A549 (cell line): ENCODE measurements around the gene CIDEA. TPM values are rescaled to one million over a fixed set of nuclear protein-coding genes. Genes with fewer than 3 reads are reported as not detected.
A peak's percentile ranks its signal among the peaks of the same experiment; 100 is the strongest.

Source experiments
- ATAC-seq, 2 experiments: fragments of 200-7000 bp in 1 of 2; fragments of >200 bp in 1 of 2; cut with Nextera tagmentation in 1 of 2; cut with Tn5 transposase in 1 of 2; 3 replicates each; pipeline versions ENCODE4 v1.8.0 to v1.9.1; 2018 to 2020; ENCODE audit warnings: mild to moderate bottlenecking in 1 of 2, moderate library complexity in 1 of 2
- CTCF ChIA-PET: fragments of 300-600 bp; sonication (Branson Sonifier 250); formaldehyde crosslinking; extraction: SDS; loops from one replicate; lab custom pipeline; 2021; ENCODE audit warnings: antibody characterized with exemption, inconsistent platforms; lab: Yijun Ruan, JAX
- POLR2A ChIA-PET: fragments of 350-600 bp; formaldehyde crosslinking; extraction: SDS; loops from one replicate; lab custom pipeline; 2021; ENCODE audit warnings: antibody characterized with exemption, inconsistent platforms; lab: Yijun Ruan, JAX
- DNase-seq, 2 experiments: peaks; one replicate each; pipeline versions ENCODE4 v3.0.0 to v3.0.0-alpha.2; 2011 to 2016; ENCODE audit warnings: low read depth in 1 of 2, low spot score in 1 of 2
- FAIRE-seq: peaks from 2 replicates; lab custom pipeline; 2011; peaks lifted over from hg19 to GRCh38; lab: Jason Lieb, UNC
- H3K27ac ChIP-seq, 2 experiments: fragments of >200 bp; sonication (Bioruptor Twin); formaldehyde crosslinking; 3 replicates each; pipeline ENCODE4 v1.5.1; 2016 to 2017
- H3K4me1 ChIP-seq: fragments of >200 bp; sonication (Bioruptor Twin); formaldehyde crosslinking; 3 replicates; pipeline ENCODE4 v1.6.1; 2016
- H3K4me2 ChIP-seq: fragments of >200 bp; sonication (Bioruptor Twin); formaldehyde crosslinking; 3 replicates; pipeline ENCODE4 v1.6.1; 2016
- H3K4me3 ChIP-seq: fragments of >200 bp; sonication (Bioruptor Twin); formaldehyde crosslinking; 3 replicates; pipeline ENCODE4 v1.5.1; 2016
- H3K9me3 ChIP-seq: fragments of >200 bp; sonication (Bioruptor Twin); formaldehyde crosslinking; 3 replicates; pipeline ENCODE4 v1.6.1; 2016
- ATOH8 ChIP-seq: fragments of 250-450 bp; sonication (Bioruptor Pico); IDR thresholded peaks from 2 replicates; pipeline ENCODE4 v1.5.0; 2020; ENCODE audit warnings: low read depth, mild to moderate bottlenecking, moderate library complexity
- BCL3 ChIP-seq: fragments of >200 bp; sonication (Bioruptor Twin); formaldehyde crosslinking; IDR thresholded peaks from 3 replicates; pipeline ENCODE4 v1.6.1; 2016
- CHD4 ChIP-seq: fragments of 200-600 bp; sonication (generic); IDR thresholded peaks from 2 replicates; pipeline ENCODE4 v1.6.1; 2016; ENCODE audit warnings: antibody characterized with exemption, mild to moderate bottlenecking, borderline replicate concordance
- EHF ChIP-seq: fragments of 250-450 bp; sonication (Bioruptor Pico); IDR thresholded peaks from 2 replicates; pipeline ENCODE4 v1.5.0; 2020; ENCODE audit warnings: mild to moderate bottlenecking
- FOSL2 ChIP-seq, 2 experiments: fragments of 450-650 bp in 1 of 2; fragments of >200 bp in 1 of 2; sonication (Bioruptor Twin) in 1 of 2; formaldehyde crosslinking; IDR thresholded peaks; 2 replicates each; pipeline versions ENCODE4 v1.5.0 to v1.6.1; 2016 to 2020; ENCODE audit warnings: mild to moderate bottlenecking in 1 of 2, moderate library complexity in 1 of 2
- HMGXB4 ChIP-seq: fragments of 250-450 bp; sonication (Bioruptor Pico); IDR thresholded peaks from 2 replicates; pipeline ENCODE4 v1.5.0; 2021; ENCODE audit warnings: mild to moderate bottlenecking, moderate library complexity, borderline replicate concordance
- HOXB5 ChIP-seq: fragments of 250-450 bp; sonication (Bioruptor Pico); IDR thresholded peaks from 2 replicates; pipeline ENCODE4 v1.5.0; 2020; ENCODE audit warnings: mild to moderate bottlenecking, moderate library complexity
- NFE2L2 ChIP-seq: fragments of 150-350 bp; conservative IDR thresholded peaks from 2 replicates; pipeline ENCODE4 v1.6.1; 2014; ENCODE audit warnings: low read length
- NR3C1 ChIP-seq: fragments of >200 bp; sonication (Bioruptor Twin); formaldehyde crosslinking; IDR thresholded peaks from 3 replicates; pipeline ENCODE4 v1.6.1; 2017
- PHF8 ChIP-seq: fragments of 200-600 bp; sonication (generic); IDR thresholded peaks from 2 replicates; pipeline ENCODE4 v1.6.1; 2016; ENCODE audit warnings: low read depth, mild to moderate bottlenecking, antibody characterized with exemption, moderate library complexity, borderline replicate concordance
- POLR2A ChIP-seq: IDR thresholded peaks from 2 replicates; pipeline ENCODE4 v1.6.1; 2012; ENCODE audit warnings: mild to moderate bottlenecking, low read length
- RARB ChIP-seq: fragments of 250-450 bp; sonication (Bioruptor Pico); IDR thresholded peaks from 2 replicates; pipeline ENCODE4 v1.8.0; 2021; ENCODE audit warnings: mild to moderate bottlenecking, moderate library complexity
- REST ChIP-seq: fragments of 200-600 bp; sonication (generic); IDR thresholded peaks from 2 replicates; pipeline ENCODE4 v1.6.1; 2016; ENCODE audit warnings: antibody characterized with exemption, mild to moderate bottlenecking, moderate library complexity
- SMC3 ChIP-seq: fragments of >200 bp; sonication (Bioruptor Twin); formaldehyde crosslinking; IDR thresholded peaks from 3 replicates; pipeline ENCODE4 v1.6.1; 2018; ENCODE audit warnings: inconsistent platforms
- TP53 ChIP-seq: fragments of 250-450 bp; sonication (Bioruptor Pico); IDR thresholded peaks from 2 replicates; pipeline ENCODE4 v1.5.0; 2021; ENCODE audit warnings: mild to moderate bottlenecking, moderate library complexity
- ZC3H11A ChIP-seq: fragments of 450-650 bp; IDR thresholded peaks from 2 replicates; pipeline ENCODE4 v1.6.1; 2014; ENCODE audit warnings: antibody characterized with exemption, mild to moderate bottlenecking
- WGBS: methylation state at CpG from one replicate; pipeline ENCODE4 v1.1.6; 2017; ENCODE audit errors: missing lambda C conversion rate; 5-methylcytosine and 5-hydroxymethylcytosine counted together
- polyA plus RNA-seq, 4 experiments: library from polyadenylated mRNA; depleted of rRNA in 3 of 4; stranded (reverse); fragments of >200 nt; fragmentation: RNase III in 1 of 4; extraction: RNeasy Plus Mini Kit Qiagen cat#74134 plus additional on column Dnase treatment in 1 of 4; gene quantifications; 2 replicates in 3 of 4; 3 replicates in 1 of 4; pipeline ENCODE4 v1.2.3, GENCODE V29; 2011 to 2017

Gene CIDEA
- polyA plus RNA-seq, 2 of the 4 experiments (the other 2 are of a cell fraction), result not detected

GRCh38 chr18:12288403-12288755, 34.2 kb downstream of the CIDEA start:
- ChIA-PET CTCF (interaction anchor here (0.8 to 4.1 kb wide), 4 partner anchors 12 to 21 kb away, joined by 3 to 45 read pairs (median 4); no protein-coding TSS in a partner anchor), POLR2A (interaction anchor here (1.5 to 1.8 kb wide), 2 partner anchors 17 to 20 kb away, joined by 8 read pairs; no protein-coding TSS in a partner anchor)
- Histone ChIP-seq H3K4me3 (peak overlapping the region; percentile 57), H3K4me1 (peaks cover 7% of the 10 kb centered on the region; the same call in 2 of the 3 replicates), H3K9me3 (no peaks in the 10 kb centered on the region), H3K4me2 (peak overlapping the region; percentile 97), H3K27ac (peak overlapping the region; percentile 66 to 87; a peak in 4 of 6 replicates)
- no peak for FAIRE-seq
- peak in 1 of 2 experiments; percentile 33; a peak in 2 of 6 replicates for ATAC-seq
- DNase-seq, result no peak
- TF ChIP-seq RARB (CRISPR knock-in tag), result no peak
- no peak for TF ChIP-seq EHF (CRISPR knock-in tag)
- no peak for TF ChIP-seq NFE2L2
- no peak for TF ChIP-seq PHF8
- TF ChIP-seq POLR2A, result no peak
- no peak for TF ChIP-seq HMGXB4 (CRISPR knock-in tag)
- no peak for TF ChIP-seq FOSL2 (IDR thresholded peaks at IDR 0.05)
- TF ChIP-seq FOSL2 (CRISPR knock-in tag; IDR thresholded peaks at IDR 0.05), result no peak
- no peak for TF ChIP-seq CHD4
- TF ChIP-seq HOXB5, result no peak
- TF ChIP-seq REST, result no peak
- TF ChIP-seq ATOH8 (CRISPR knock-in tag), result no peak
- TF ChIP-seq TP53 (CRISPR knock-in tag), result no peak
- TF ChIP-seq ZC3H11A, result no peak
- no peak for TF ChIP-seq NR3C1
- TF ChIP-seq BCL3, result no peak
- TF ChIP-seq SMC3, result no peak
- WGBS, result 49% methylated on average over 10 of the region's 10 CpGs

GRCh38 chr18:12290086-12290485, 35.9 kb downstream of the CIDEA start:
- H3K4me3 ChIP-seq, result no peak overlapping the region
- no peak for TF ChIP-seq SMC3
- DNase-seq, result no peak
- H3K27ac ChIP-seq, result no peak overlapping the region
- H3K9me3 ChIP-seq, result no peaks in the 10 kb centered on the region
- ATAC-seq, result no peak
- ChIA-PET CTCF (interaction anchor here (1.1 to 1.3 kb wide), 2 partner anchors 12 to 15 kb away, joined by 4 read pairs; no protein-coding TSS in a partner anchor), POLR2A (no interaction called here)
- H3K4me1 ChIP-seq, result peaks cover 7% of the 10 kb centered on the region; the same call in 2 of the 3 replicates
- H3K4me2 ChIP-seq, result no peak overlapping the region
- 92% methylated on average over 1 of the region's 2 CpGs for WGBS
- no peak for FAIRE-seq
